ENCODE results near the gene EPHB6.

The EPHB6 gene

GRCh38 chr7:142868188-142868985 lies 13.5 kb downstream of the EPHB6 start:
- no peaks in the 10 kb centered on the region for H3K27me3 ChIP-seq (replicated peaks in 2 of 5; ENCODE audit: control insufficient read depth in 4 of 5, insufficient read depth in 5 of 5, low read length in 4 of 5)
- DNase-seq, result no peak
- no peak overlapping the region for H3K27ac ChIP-seq (ENCODE audit: insufficient read depth in 1 of 2, low read depth in 1 of 2, low read length in 2 of 2, poor library complexity in 1 of 2, severe bottlenecking in 2 of 2)
- POLR2A ChIA-PET, result no interaction called here
- peaks cover 0 to 16% (median 15%) of the 10 kb centered on the region in 4 experiments for H3K4me1 ChIP-seq (ENCODE audit: control extremely low read depth in 1 of 4, control insufficient read depth in 4 of 4, insufficient read depth in 4 of 4, low read length in 3 of 4)
- peaks cover 2 to 43% (median 14%) of the 10 kb centered on the region in 4 experiments for H3K36me3 ChIP-seq (ENCODE audit: control insufficient read depth in 4 of 4, insufficient read depth in 4 of 4, low read length in 3 of 4)
- CTCF ChIA-PET, result interaction anchor here (0.5 to 5.0 kb wide), 4 partner anchors 10 to 128 kb away, joined by 3 to 28 read pairs (median 3); no protein-coding TSS in a partner anchor
- no peak overlapping the region for H3K4me3 ChIP-seq (ENCODE audit: control insufficient read depth in 1 of 7, extremely low read depth in 1 of 7, insufficient read depth in 4 of 7, low read depth in 2 of 7, low read length in 6 of 7)
- WGBS (ENCODE audit: insufficient coverage), result 96% methylated on average over 26 of the region's 31 CpGs
- no peaks in the 10 kb centered on the region for H3K9me3 ChIP-seq (ENCODE audit: control extremely low read depth in 1 of 5, control insufficient read depth in 4 of 5, insufficient read depth in 2 of 5, low read depth in 1 of 5, low read length in 4 of 5)

DNA sequence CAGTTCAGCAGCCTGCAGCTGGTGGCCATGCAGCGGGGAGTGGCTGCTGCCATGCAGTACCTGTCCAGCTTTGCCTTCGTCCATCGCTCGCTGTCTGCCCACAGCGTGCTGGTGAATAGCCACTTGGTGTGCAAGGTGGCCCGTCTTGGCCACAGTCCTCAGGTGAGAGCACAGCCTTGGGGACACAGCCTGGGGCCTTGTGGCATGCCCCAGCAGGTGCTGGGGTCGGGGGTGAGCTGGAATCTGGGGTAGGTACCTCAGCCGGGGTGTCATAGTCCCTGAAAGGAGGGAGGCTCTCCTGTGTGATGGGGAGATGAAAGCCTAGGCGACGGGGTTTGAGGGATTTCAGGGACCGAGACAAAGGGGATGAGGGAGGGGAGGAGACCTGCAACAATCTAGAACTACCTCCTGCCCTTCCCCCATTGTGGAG lies 14.1 kb downstream of the EPHB6 start:
- H3K4me3 ChIP-seq (ENCODE audit: control insufficient read depth in 1 of 7, extremely low read depth in 1 of 7, insufficient read depth in 4 of 7, low read depth in 2 of 7, low read length in 6 of 7), result no peak overlapping the region
- ChIA-PET CTCF (interaction anchor here (0.5 to 5.0 kb wide), 5 partner anchors 10 to 128 kb away, joined by 3 to 28 read pairs (median 3); no protein-coding TSS in a partner anchor), POLR2A (no interaction called here)
- no peak overlapping the region for H3K27ac ChIP-seq (ENCODE audit: insufficient read depth in 1 of 2, low read depth in 1 of 2, low read length in 2 of 2, poor library complexity in 1 of 2, severe bottlenecking in 2 of 2)
- H3K4me1 ChIP-seq (ENCODE audit: control extremely low read depth in 1 of 4, control insufficient read depth in 4 of 4, insufficient read depth in 4 of 4, low read length in 3 of 4), result peaks cover 0 to 16% (median 15%) of the 10 kb centered on the region in 4 experiments
- no peaks in the 10 kb centered on the region for H3K27me3 ChIP-seq (replicated peaks in 2 of 5; ENCODE audit: control insufficient read depth in 4 of 5, insufficient read depth in 5 of 5, low read length in 4 of 5)
- peaks cover under 1 to 37% (median 13%) of the 10 kb centered on the region in 4 experiments for H3K36me3 ChIP-seq (ENCODE audit: control insufficient read depth in 4 of 4, insufficient read depth in 4 of 4, low read length in 3 of 4)
- no peaks in the 10 kb centered on the region for H3K9me3 ChIP-seq (ENCODE audit: control extremely low read depth in 1 of 5, control insufficient read depth in 4 of 5, insufficient read depth in 2 of 5, low read depth in 1 of 5, low read length in 4 of 5)
- no peak for DNase-seq
- 98% methylated on average over 11 of the region's 11 CpGs for WGBS (ENCODE audit: insufficient coverage)

DNA sequence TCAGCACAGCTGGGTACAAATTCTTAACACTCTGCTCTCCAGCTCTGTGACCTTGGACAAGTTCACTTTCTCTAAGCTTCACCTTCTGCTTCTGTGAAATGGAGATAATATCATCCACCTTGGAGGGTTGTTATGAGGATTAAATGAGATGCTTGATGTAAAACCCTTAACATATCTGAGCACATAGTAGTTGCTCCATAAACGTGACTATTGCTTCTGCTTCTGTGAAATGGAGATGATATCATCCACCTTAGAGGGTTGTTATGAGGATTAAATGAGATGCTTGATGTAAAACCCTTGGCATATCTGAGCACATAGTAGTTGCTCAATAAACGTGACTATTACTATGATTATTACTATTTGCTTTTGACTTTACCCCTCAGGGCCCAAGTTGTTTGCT lies 14.6 kb downstream of the EPHB6 start:
- Histone ChIP-seq H3K4me1 (ENCODE audit: control extremely low read depth in 1 of 4, control insufficient read depth in 4 of 4, insufficient read depth in 4 of 4, low read length in 3 of 4) (peaks cover 0 to 16% (median 15%) of the 10 kb centered on the region in 4 experiments), H3K9me3 (ENCODE audit: control extremely low read depth in 1 of 5, control insufficient read depth in 4 of 5, insufficient read depth in 2 of 5, low read depth in 1 of 5, low read length in 4 of 5) (no peaks in the 10 kb centered on the region), H3K4me3 (ENCODE audit: control insufficient read depth in 1 of 7, extremely low read depth in 1 of 7, insufficient read depth in 4 of 7, low read depth in 2 of 7, low read length in 6 of 7) (no peak overlapping the region), H3K27me3 (replicated peaks in 2 of 5; ENCODE audit: control insufficient read depth in 4 of 5, insufficient read depth in 5 of 5, low read length in 4 of 5) (no peaks in the 10 kb centered on the region), H3K27ac (ENCODE audit: insufficient read depth in 1 of 2, low read depth in 1 of 2, low read length in 2 of 2, poor library complexity in 1 of 2, severe bottlenecking in 2 of 2) (no peak overlapping the region), H3K36me3 (ENCODE audit: control insufficient read depth in 4 of 4, insufficient read depth in 4 of 4, low read length in 3 of 4) (peaks cover 0 to 33% (median 12%) of the 10 kb centered on the region in 4 experiments)
- ChIA-PET CTCF (interaction anchor here (0.7 to 5.0 kb wide), 3 partner anchors 11 to 129 kb away, joined by 3 to 28 read pairs (median 3); no protein-coding TSS in a partner anchor), POLR2A (no interaction called here)
- no peak for DNase-seq
- WGBS (ENCODE audit: insufficient coverage), result 100% methylated on average over 1 of the region's 2 CpGs

DNA sequence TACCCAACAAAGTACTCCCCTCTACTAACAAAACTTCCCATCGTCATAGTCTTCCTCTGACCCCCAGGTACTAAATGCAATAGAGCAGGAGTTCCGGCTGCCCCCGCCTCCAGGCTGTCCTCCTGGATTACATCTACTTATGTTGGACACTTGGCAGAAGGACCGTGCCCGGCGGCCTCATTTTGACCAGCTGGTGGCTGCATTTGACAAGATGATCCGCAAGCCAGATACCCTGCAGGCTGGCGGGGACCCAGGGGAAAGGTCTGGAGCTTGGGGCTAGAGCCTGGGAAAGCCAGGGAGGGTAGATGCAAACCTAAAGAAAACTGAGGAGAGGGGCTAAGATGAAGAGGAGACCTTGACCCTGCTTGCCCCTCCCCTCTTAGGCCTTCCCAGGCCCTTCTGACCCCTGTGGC lies 15.3 kb downstream of the EPHB6 start:
- peaks cover 0 to 32% (median 12%) of the 10 kb centered on the region in 4 experiments for H3K36me3 ChIP-seq (ENCODE audit: control insufficient read depth in 4 of 4, insufficient read depth in 4 of 4, low read length in 3 of 4)
- no peak overlapping the region for H3K4me3 ChIP-seq (ENCODE audit: control insufficient read depth in 1 of 7, extremely low read depth in 1 of 7, insufficient read depth in 4 of 7, low read depth in 2 of 7, low read length in 6 of 7)
- H3K4me1 ChIP-seq (ENCODE audit: control extremely low read depth in 1 of 4, control insufficient read depth in 4 of 4, insufficient read depth in 4 of 4, low read length in 3 of 4), result peaks cover 0 to 11% (median 11%) of the 10 kb centered on the region in 4 experiments
- H3K27me3 ChIP-seq (replicated peaks in 2 of 5; ENCODE audit: control insufficient read depth in 4 of 5, insufficient read depth in 5 of 5, low read length in 4 of 5), result no peaks in the 10 kb centered on the region
- WGBS (ENCODE audit: insufficient coverage), result 90% methylated on average over 7 of the region's 8 CpGs
- ChIA-PET POLR2A (no interaction called here), CTCF (interaction anchor here (0.7 to 5.8 kb wide), 5 partner anchors 9 to 133 kb away, joined by 3 to 29 read pairs (median 5); no protein-coding TSS in a partner anchor)
- H3K9me3 ChIP-seq (ENCODE audit: control extremely low read depth in 1 of 5, control insufficient read depth in 4 of 5, insufficient read depth in 2 of 5, low read depth in 1 of 5, low read length in 4 of 5), result no peaks in the 10 kb centered on the region
- H3K27ac ChIP-seq (ENCODE audit: insufficient read depth in 1 of 2, low read depth in 1 of 2, low read length in 2 of 2, poor library complexity in 1 of 2, severe bottlenecking in 2 of 2), result no peak overlapping the region
- no peak for DNase-seq

DNA sequence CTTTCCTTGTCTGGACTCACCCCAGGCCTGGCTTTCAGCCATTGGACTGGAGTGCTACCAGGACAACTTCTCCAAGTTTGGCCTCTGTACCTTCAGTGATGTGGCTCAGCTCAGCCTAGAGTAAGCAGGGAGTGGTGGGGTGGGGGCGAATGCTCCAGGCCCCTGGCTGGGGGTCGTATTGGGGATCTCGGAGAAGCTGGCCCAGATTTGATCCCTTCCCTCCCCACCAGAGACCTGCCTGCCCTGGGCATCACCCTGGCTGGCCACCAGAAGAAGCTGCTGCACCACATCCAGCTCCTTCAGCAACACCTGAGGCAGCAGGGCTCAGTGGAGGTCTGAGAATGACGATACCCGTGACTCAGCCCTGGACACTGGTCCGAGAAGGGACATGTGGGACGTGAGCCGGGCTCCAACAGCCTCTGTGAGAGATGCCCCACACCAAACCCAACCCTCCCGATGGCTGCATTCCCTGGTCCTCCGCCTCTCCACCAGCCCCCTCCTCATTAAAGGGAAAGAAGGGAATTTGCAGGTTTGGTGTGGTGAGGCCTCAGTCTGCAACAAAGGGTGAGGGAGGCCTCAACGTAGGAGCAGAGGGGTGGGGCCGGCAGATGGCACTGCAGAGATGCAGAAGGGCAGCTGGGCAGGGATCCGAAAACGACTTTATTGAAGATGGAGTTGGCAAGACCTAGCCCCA lies 15.8 kb downstream of the EPHB6 start:
- no peaks in the 10 kb centered on the region for H3K27me3 ChIP-seq (replicated peaks in 2 of 5; ENCODE audit: control insufficient read depth in 4 of 5, insufficient read depth in 5 of 5, low read length in 4 of 5)
- DNase-seq, result no peak
- H3K27ac ChIP-seq (ENCODE audit: insufficient read depth in 1 of 2, low read depth in 1 of 2, low read length in 2 of 2, poor library complexity in 1 of 2, severe bottlenecking in 2 of 2), result no peak overlapping the region
- H3K36me3 ChIP-seq (ENCODE audit: control insufficient read depth in 4 of 4, insufficient read depth in 4 of 4, low read length in 3 of 4), result peaks cover 0 to 32% (median 12%) of the 10 kb centered on the region in 4 experiments
- H3K4me1 ChIP-seq (ENCODE audit: control extremely low read depth in 1 of 4, control insufficient read depth in 4 of 4, insufficient read depth in 4 of 4, low read length in 3 of 4), result peaks cover 0 to 5% (median 5%) of the 10 kb centered on the region in 4 experiments
- ChIA-PET CTCF (interaction anchor here (0.7 to 5.8 kb wide), 5 partner anchors 10 to 132 kb away, joined by 3 to 29 read pairs (median 6); no protein-coding TSS in a partner anchor), POLR2A (no interaction called here)
- no peak overlapping the region for H3K4me3 ChIP-seq (ENCODE audit: control insufficient read depth in 1 of 7, extremely low read depth in 1 of 7, insufficient read depth in 4 of 7, low read depth in 2 of 7, low read length in 6 of 7)
- 99% methylated on average over 8 of the region's 14 CpGs for WGBS (ENCODE audit: insufficient coverage)
- H3K9me3 ChIP-seq (ENCODE audit: control extremely low read depth in 1 of 5, control insufficient read depth in 4 of 5, insufficient read depth in 2 of 5, low read depth in 1 of 5, low read length in 4 of 5), result no peaks in the 10 kb centered on the region

DNA sequence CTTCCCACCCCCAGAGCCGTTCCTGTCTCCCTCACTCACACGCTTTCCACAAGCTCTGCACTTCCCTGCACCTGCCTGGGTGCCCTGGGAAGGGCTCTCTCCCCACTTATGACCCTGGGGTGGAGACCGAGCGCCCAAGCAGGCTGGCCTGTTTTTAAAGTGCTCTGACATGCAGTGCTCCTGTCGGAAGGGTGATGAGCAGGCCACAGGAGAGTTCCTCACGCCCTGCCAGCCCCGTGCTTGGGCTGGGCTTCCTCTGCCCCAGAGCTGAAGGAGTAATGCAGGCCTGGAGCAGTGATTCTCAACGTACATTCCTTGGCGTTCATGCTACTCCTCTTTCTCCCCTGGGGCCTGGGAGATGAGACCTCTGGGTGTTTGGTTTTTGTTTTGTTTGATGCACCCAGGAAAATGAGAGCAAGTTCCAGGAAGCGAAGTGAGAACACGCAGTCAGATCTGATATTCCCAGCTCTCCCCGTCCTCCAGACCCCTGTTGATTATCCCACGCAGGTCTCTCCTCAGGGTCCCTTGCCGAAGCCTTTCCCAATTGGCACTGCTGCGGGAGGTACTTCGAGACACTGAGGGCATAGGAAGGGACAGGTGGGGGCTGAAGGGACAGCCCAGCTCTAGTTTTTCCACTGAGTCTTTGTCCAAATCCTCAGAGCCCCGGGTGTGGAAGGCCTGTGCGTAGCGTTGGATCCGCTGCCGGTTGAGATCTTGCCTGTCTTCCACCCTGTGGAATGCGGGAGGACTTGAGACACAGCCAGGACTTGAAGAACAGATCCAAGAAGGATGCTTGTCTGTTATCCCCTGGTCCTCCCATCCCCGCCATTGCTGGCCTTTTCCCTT lies 16.6 kb downstream of the EPHB6 start:
- ChIA-PET CTCF (interaction anchor here (1.0 to 5.8 kb wide), 6 partner anchors 10 to 132 kb away, joined by 3 to 29 read pairs (median 10); no protein-coding TSS in a partner anchor), POLR2A (no interaction called here)
- Histone ChIP-seq H3K27me3 (replicated peaks in 2 of 5; ENCODE audit: control insufficient read depth in 4 of 5, insufficient read depth in 5 of 5, low read length in 4 of 5) (no peaks in the 10 kb centered on the region), H3K27ac (ENCODE audit: insufficient read depth in 1 of 2, low read depth in 1 of 2, low read length in 2 of 2, poor library complexity in 1 of 2, severe bottlenecking in 2 of 2) (no peak overlapping the region), H3K36me3 (ENCODE audit: control insufficient read depth in 4 of 4, insufficient read depth in 4 of 4, low read length in 3 of 4) (peaks cover 0 to 32% (median 12%) of the 10 kb centered on the region in 4 experiments), H3K9me3 (ENCODE audit: control extremely low read depth in 1 of 5, control insufficient read depth in 4 of 5, insufficient read depth in 2 of 5, low read depth in 1 of 5, low read length in 4 of 5) (no peaks in the 10 kb centered on the region), H3K4me3 (ENCODE audit: control insufficient read depth in 1 of 7, extremely low read depth in 1 of 7, insufficient read depth in 4 of 7, low read depth in 2 of 7, low read length in 6 of 7) (no peak overlapping the region), H3K4me1 (ENCODE audit: control extremely low read depth in 1 of 4, control insufficient read depth in 4 of 4, insufficient read depth in 4 of 4, low read length in 3 of 4) (peaks cover 0 to 1% (median 0%) of the 10 kb centered on the region in 4 experiments)
- over 99% methylated on average over 18 of the region's 23 CpGs for WGBS (ENCODE audit: insufficient coverage)
- DNase-seq, result no peak

Measured in common myeloid progenitor, CD34-positive (primary cell).